GM12891 (cell line): Measurements from ENCODE around the gene C1QL4.

Experiments
- PAX5 ChIP-seq: IDR thresholded peaks from 2 replicates; pipeline ENCODE4 v1.6.1; 2011; ENCODE audit warnings: low read length, moderate library complexity, mild to moderate bottlenecking; ENCODE audit not compliant: insufficient read depth, severe bottlenecking
- POLR2A ChIP-seq: IDR thresholded peaks from 2 replicates; pipeline ENCODE4 v1.6.1; 2011; ENCODE audit warnings: low read depth, low read length, control low read depth
- POLR2AphosphoS5 ChIP-seq: IDR thresholded peaks from 2 replicates; pipeline ENCODE4 v1.6.1; 2011; ENCODE audit warnings: low read depth, low read length, control low read depth
- TAF1 ChIP-seq: IDR thresholded peaks from 2 replicates; pipeline ENCODE4 v1.6.1; 2011; ENCODE audit warnings: low read depth, low read length, control low read depth

GRCh38 chr12:49346659-49347310 is 9.8 kb upstream of the C1QL4 start, which contains the start of gene DNAJC22:
- TF ChIP-seq PAX5 (no peak), POLR2A (no peak), TAF1 (no peak), POLR2AphosphoS5 (no peak)
